Parathyroid adenoma (tissue), 2 donors: Measurements from ENCODE around the gene ERFE.
"Not testable (repeated sequence)": the region's sequence is repeated elsewhere in the genome, so short reads cannot be mapped to it uniquely, and the experiment has no call there.

ENCODE experiments used
- H2AFZ ChIP-seq: fragments of 300-600 bp; sonication (generic); one replicate; pipeline ENCODE4 v1.7.0; 2017; ENCODE audit warnings: antibody characterized with exemption, mild to moderate bottlenecking
- H3K27ac ChIP-seq: fragments of 300-600 bp; sonication (generic); one replicate; pipeline ENCODE4 v1.7.0; 2017
- H3K27me3 ChIP-seq: fragments of 300-600 bp; sonication (generic); one replicate; pipeline ENCODE4 v1.7.0; 2017; ENCODE audit warnings: low read length; ENCODE audit not compliant: control insufficient read depth, insufficient read depth
- H3K36me3 ChIP-seq: fragments of 300-600 bp; sonication (generic); one replicate; pipeline ENCODE4 v1.7.0; 2017; ENCODE audit warnings: low read length; ENCODE audit not compliant: control insufficient read depth, insufficient read depth
- H3K4me1 ChIP-seq: fragments of 300-600 bp; sonication (generic); one replicate; pipeline ENCODE4 v1.7.0; 2017; ENCODE audit warnings: control low read depth
- H3K4me2 ChIP-seq: fragments of 300-600 bp; sonication (generic); one replicate; pipeline ENCODE4 v1.7.0; 2017; ENCODE audit warnings: low read length
- H3K4me3 ChIP-seq: fragments of 300-600 bp; sonication (generic); one replicate; pipeline ENCODE4 v1.7.0; 2017; ENCODE audit warnings: low read depth, low read length
- H3K79me2 ChIP-seq: fragments of 300-600 bp; sonication (generic); one replicate; pipeline ENCODE4 v1.7.0; 2017; ENCODE audit warnings: control low read depth
- H3K9ac ChIP-seq: fragments of 300-600 bp; sonication (generic); one replicate; pipeline ENCODE4 v1.7.0; 2017; ENCODE audit warnings: mild to moderate bottlenecking
- H3K9me3 ChIP-seq: fragments of 300-600 bp; sonication (generic); one replicate; pipeline ENCODE4 v1.7.0; 2017; ENCODE audit warnings: low read length; ENCODE audit not compliant: control insufficient read depth
- CTCF ChIP-seq: fragments of 300-600 bp; sonication (generic); IDR thresholded peaks from one replicate; pipeline ENCODE4 v1.7.0; 2017; ENCODE audit warnings: antibody characterized with exemption, mild to moderate bottlenecking
- donor health status: primary hyperparathyroidism.

Gene ERFE

GRCh38 chr2:238169708-238170251 is 11.0 kb downstream of the ERFE start:
- no peaks in the 10 kb centered on the region for H3K36me3 ChIP-seq
- no peaks in the 10 kb centered on the region for H3K27me3 ChIP-seq
- H3K9me3 ChIP-seq = no peaks in the 10 kb centered on the region
- H3K9ac ChIP-seq = no peak overlapping the region
- H3K4me3 ChIP-seq = no peak overlapping the region
- peaks cover 3% of the 10 kb centered on the region for H3K4me1 ChIP-seq
- H3K4me2 ChIP-seq = no peak overlapping the region
- no peak overlapping the region for H2AFZ ChIP-seq
- no peak for TF ChIP-seq CTCF
- peaks cover 3% of the 10 kb centered on the region for H3K79me2 ChIP-seq
- H3K27ac ChIP-seq = no peak overlapping the region

GRCh38 chr2:238170386-238171071 is 11.8 kb downstream of the ERFE start:
- Histone ChIP-seq H2AFZ (no peak overlapping the region), H3K27ac (no peak overlapping the region), H3K9me3 (no peaks in the 10 kb centered on the region), H3K79me2 (peaks cover 3% of the 10 kb centered on the region), H3K4me2 (no peak overlapping the region), H3K27me3 (no peaks in the 10 kb centered on the region), H3K9ac (no peak overlapping the region), H3K4me1 (peaks cover 3% of the 10 kb centered on the region), H3K36me3 (no peaks in the 10 kb centered on the region), H3K4me3 (no peak overlapping the region)
- TF ChIP-seq CTCF = no peak

- H3K9ac ChIP-seq, H3K79me2 ChIP-seq, H3K4me1 ChIP-seq, H3K4me3 ChIP-seq, H3K27ac ChIP-seq, H3K27me3 ChIP-seq, H3K9me3 ChIP-seq, H3K4me2 ChIP-seq, H3K36me3 ChIP-seq, H2AFZ ChIP-seq: not testable (repeated sequence)
These were observed 12.3 kb downstream of the ERFE start for GRCh38 chr2:238171072-238171431.

GRCh38 chr2:238171575-238172187 is 12.9 kb downstream of the ERFE start:
- no peaks in the 10 kb centered on the region for H3K27me3 ChIP-seq
- no peak overlapping the region for H3K4me3 ChIP-seq
- H3K9me3 ChIP-seq = no peaks in the 10 kb centered on the region
- H3K9ac ChIP-seq = no peak overlapping the region
- TF ChIP-seq CTCF = no peak
- H3K36me3 ChIP-seq = no peaks in the 10 kb centered on the region
- no peaks in the 10 kb centered on the region for H3K4me1 ChIP-seq
- no peak overlapping the region for H2AFZ ChIP-seq
- peaks cover 3% of the 10 kb centered on the region for H3K79me2 ChIP-seq
- H3K4me2 ChIP-seq = no peak overlapping the region
- H3K27ac ChIP-seq = no peak overlapping the region

GRCh38 chr2:238172439-238172838 is 13.7 kb downstream of the ERFE start:
- H3K79me2 ChIP-seq = peaks cover 3% of the 10 kb centered on the region
- H3K4me2 ChIP-seq = no peak overlapping the region
- TF ChIP-seq CTCF = no peak
- no peaks in the 10 kb centered on the region for H3K4me1 ChIP-seq
- H3K27ac ChIP-seq = no peak overlapping the region
- no peak overlapping the region for H3K9ac ChIP-seq
- H3K36me3 ChIP-seq = no peaks in the 10 kb centered on the region
- H3K27me3 ChIP-seq = no peaks in the 10 kb centered on the region
- H3K9me3 ChIP-seq = no peaks in the 10 kb centered on the region
- no peak overlapping the region for H2AFZ ChIP-seq
- H3K4me3 ChIP-seq = no peak overlapping the region
